ENCODE results near the gene CXCL5.
A peak's percentile ranks its signal among the peaks of the same experiment; 100 is the strongest.

The CXCL5 gene

GRCh38 chr4:74013264-74013663 lies 14.8 kb upstream of the CXCL5 start:
- Histone ChIP-seq H3K4me3 (replicated peaks; ENCODE audit: insufficient read depth, low read length) (no peak overlapping the region), H3K27ac (replicated peaks) (no peak overlapping the region), H3K27me3 (ENCODE audit: insufficient read depth, poor library complexity, severe bottlenecking) (no peaks in the 10 kb centered on the region)
- no peak for DNase-seq (ENCODE audit: low read depth in 1 of 2, low spot score in 1 of 2)
- no peak for TF ChIP-seq SPI1 (IDR thresholded peaks at IDR 0.05; ENCODE audit: borderline replicate concordance, low read depth)
- no peak for TF ChIP-seq POLR2AphosphoS5 (IDR thresholded peaks at IDR 0.05; ENCODE audit: low read depth)
- no peak for TF ChIP-seq CTCF (IDR thresholded peaks at IDR 0.05; ENCODE audit: insufficient read depth, low read length)
- TF ChIP-seq GABPA (IDR thresholded peaks at IDR 0.05; ENCODE audit: low read depth): no peak
- TF ChIP-seq, protein P1, sequence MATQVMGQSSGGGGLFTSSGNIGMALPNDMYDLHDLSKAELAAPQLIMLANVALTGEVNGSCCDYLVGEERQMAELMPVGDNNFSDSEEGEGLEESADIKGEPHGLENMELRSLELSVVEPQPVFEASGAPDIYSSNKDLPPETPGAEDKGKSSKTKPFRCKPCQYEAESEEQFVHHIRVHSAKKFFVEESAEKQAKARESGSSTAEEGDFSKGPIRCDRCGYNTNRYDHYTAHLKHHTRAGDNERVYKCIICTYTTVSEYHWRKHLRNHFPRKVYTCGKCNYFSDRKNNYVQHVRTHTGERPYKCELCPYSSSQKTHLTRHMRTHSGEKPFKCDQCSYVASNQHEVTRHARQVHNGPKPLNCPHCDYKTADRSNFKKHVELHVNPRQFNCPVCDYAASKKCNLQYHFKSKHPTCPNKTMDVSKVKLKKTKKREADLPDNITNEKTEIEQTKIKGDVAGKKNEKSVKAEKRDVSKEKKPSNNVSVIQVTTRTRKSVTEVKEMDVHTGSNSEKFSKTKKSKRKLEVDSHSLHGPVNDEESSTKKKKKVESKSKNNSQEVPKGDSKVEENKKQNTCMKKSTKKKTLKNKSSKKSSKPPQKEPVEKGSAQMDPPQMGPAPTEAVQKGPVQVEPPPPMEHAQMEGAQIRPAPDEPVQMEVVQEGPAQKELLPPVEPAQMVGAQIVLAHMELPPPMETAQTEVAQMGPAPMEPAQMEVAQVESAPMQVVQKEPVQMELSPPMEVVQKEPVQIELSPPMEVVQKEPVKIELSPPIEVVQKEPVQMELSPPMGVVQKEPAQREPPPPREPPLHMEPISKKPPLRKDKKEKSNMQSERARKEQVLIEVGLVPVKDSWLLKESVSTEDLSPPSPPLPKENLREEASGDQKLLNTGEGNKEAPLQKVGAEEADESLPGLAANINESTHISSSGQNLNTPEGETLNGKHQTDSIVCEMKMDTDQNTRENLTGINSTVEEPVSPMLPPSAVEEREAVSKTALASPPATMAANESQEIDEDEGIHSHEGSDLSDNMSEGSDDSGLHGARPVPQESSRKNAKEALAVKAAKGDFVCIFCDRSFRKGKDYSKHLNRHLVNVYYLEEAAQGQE (IDR thresholded peaks at IDR 0.05; ENCODE audit: insufficient replicate concordance, low read depth): no peak

DNA sequence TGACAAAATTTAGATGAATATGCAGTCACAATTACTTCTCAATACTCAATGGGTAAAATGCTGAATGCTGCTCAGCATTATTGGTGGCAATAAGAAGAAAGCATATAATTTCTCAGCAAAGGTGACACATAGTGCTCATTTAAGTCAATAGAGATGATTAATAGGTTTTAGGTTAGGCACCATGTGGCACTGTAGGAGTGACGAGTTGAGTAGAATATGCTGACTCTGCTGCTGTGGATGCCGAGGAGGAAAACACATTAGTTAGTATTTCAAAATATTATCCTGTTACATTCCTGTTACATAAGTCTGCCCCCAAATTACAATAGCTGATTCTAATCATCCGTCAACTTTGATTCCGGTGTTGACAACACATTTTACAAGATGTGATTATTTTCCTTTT lies 13.7 kb upstream of the CXCL5 start:
- Histone ChIP-seq H3K27ac (replicated peaks) (no peak overlapping the region), H3K4me3 (replicated peaks; ENCODE audit: insufficient read depth, low read length) (no peak overlapping the region), H3K27me3 (ENCODE audit: insufficient read depth, poor library complexity, severe bottlenecking) (no peaks in the 10 kb centered on the region)
- no peak for DNase-seq (ENCODE audit: low read depth in 1 of 2, low spot score in 1 of 2)
- TF ChIP-seq, protein P1 (IDR thresholded peaks at IDR 0.05; ENCODE audit: insufficient replicate concordance, low read depth): no peak
- TF ChIP-seq SPI1 (IDR thresholded peaks at IDR 0.05; ENCODE audit: borderline replicate concordance, low read depth): no peak
- TF ChIP-seq POLR2AphosphoS5 (IDR thresholded peaks at IDR 0.05; ENCODE audit: low read depth): no peak
- no peak for TF ChIP-seq GABPA (IDR thresholded peaks at IDR 0.05; ENCODE audit: low read depth)
- TF ChIP-seq CTCF (IDR thresholded peaks at IDR 0.05; ENCODE audit: insufficient read depth, low read length): no peak

DNA sequence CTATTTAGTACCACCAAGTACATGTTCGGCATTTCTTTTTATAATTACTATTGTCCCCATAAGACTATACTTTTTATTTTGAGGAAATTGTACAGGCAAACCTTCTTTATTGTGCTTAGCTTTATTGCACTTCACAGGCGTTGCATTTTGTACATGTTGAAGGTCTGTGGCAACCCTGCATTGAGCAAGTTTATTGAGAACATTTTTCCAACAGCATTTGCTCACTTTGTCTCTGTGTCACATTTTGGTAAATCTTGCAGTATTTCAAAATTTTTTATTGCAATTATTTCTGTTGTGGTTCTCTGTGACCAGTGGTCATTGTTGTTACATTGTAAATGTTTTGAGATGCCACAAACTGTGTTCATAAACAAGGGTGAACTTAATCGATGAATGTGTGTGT lies 10.8 kb upstream of the CXCL5 start:
- TF ChIP-seq, protein P1 (IDR thresholded peaks at IDR 0.05; ENCODE audit: insufficient replicate concordance, low read depth): no peak
- TF ChIP-seq POLR2AphosphoS5 (IDR thresholded peaks at IDR 0.05; ENCODE audit: low read depth) (no peak), SPI1 (IDR thresholded peaks at IDR 0.05; ENCODE audit: borderline replicate concordance, low read depth) (no peak), GABPA (IDR thresholded peaks at IDR 0.05; ENCODE audit: low read depth) (no peak), CTCF (IDR thresholded peaks at IDR 0.05; ENCODE audit: insufficient read depth, low read length) (no peak)
- Histone ChIP-seq H3K27ac (replicated peaks) (no peak overlapping the region), H3K27me3 (ENCODE audit: insufficient read depth, poor library complexity, severe bottlenecking) (no peaks in the 10 kb centered on the region), H3K4me3 (replicated peaks; ENCODE audit: insufficient read depth, low read length) (no peak overlapping the region)
- DNase-seq (ENCODE audit: low read depth in 1 of 2, low spot score in 1 of 2): peak; percentile 18 to 47
